GM12872 (cell line): ENCODE measurements around the gene SEC24C.

Experiments used
- CTCF ChIP-seq: IDR thresholded peaks from 3 replicates; pipeline ENCODE4 v1.5.1; 2011; ENCODE audit warnings: low read depth, mild to moderate bottlenecking, low read length, moderate library complexity; ENCODE audit not compliant: insufficient read depth

Gene SEC24C

GRCh38 chr10:73789659-73790055 lies 45.5 kb downstream of the SEC24C start:
- no peak for TF ChIP-seq CTCF

GRCh38 chr10:73790886-73791625 lies 46.9 kb downstream of the SEC24C start:
- TF ChIP-seq CTCF = no peak

- no peak for TF ChIP-seq CTCF
Observed at GRCh38 chr10:73791871-73792400, 47.8 kb downstream of the SEC24C start.

GRCh38 chr10:73793456-73793855 lies 49.3 kb downstream of the SEC24C start:
- TF ChIP-seq CTCF = no peak

- TF ChIP-seq CTCF = no peak
Observed at GRCh38 chr10:73796766-73797165, 52.6 kb downstream of the SEC24C start.

- TF ChIP-seq CTCF = no peak
Observed at GRCh38 chr10:73797324-73798025, 53.3 kb downstream of the SEC24C start.

- no peak for TF ChIP-seq CTCF
Observed at GRCh38 chr10:73798087-73798486, 53.9 kb downstream of the SEC24C start.
